CD4-positive, alpha-beta T cell treated with Interleukin-21 for 1 hour (primary cell): ENCODE data around the gene ANKRD24.
"Not testable (repeated sequence)": the region's sequence is repeated elsewhere in the genome, so short reads cannot be mapped to it uniquely, and the experiment has no call there.

Source experiments
- DNase-seq: peaks from one replicate; pipeline ENCODE4 v3.0.0-alpha.2; 2020

ANKRD24 gene

DNA sequence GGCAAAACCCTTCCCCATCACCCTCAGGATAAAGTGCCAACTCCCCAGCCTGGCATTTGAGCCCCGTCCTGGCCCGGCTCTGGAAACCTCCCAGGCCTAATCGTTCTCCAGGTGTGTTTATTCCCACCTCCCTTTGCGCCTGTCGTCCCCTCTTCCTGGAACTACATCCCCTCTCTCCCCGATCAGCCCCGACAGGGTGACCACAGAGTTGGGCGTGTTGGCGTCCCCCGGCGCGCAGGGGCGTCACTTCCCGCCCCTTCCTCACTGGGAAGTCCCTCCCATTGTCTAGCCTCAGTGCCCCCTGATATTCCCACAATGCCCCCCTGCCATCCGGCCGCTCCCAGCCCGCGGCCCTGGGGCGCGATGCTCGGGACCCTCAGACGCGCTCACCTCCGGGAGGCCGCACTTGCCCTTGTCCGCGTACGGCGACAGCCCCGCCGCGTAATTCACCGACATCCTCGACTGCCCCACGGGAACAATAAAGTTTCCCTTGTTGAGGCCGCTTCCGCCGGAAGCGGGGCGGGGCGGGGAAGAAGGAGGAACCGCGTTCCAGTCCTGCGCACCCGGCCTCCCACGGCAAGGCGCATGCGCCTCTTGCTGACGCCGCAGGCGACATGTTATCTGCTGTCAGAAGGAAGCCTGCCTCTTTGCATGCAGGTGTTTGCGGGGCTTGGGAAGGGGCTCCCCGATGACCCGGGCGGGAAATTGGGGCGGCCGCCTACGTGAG, at the start of gene ANKRD24, which contains the start of gene SIRT6:
Gene ANKRD24, plus strand, starts transcription at position 606 of the 727 bp plus-strand sequence. CDS start 3,737 bp downstream, outside the sequence.
Gene SIRT6, minus strand, starts transcription at position 480 of the 727 bp plus-strand sequence. Its CDS starts 24 bp downstream, at position 456.
- peak; percentile 96 for DNase-seq

- no peak for DNase-seq
Measured at GRCh38 chr19:4134351-4134750, 48.1 kb upstream of the ANKRD24 start.

DNA sequence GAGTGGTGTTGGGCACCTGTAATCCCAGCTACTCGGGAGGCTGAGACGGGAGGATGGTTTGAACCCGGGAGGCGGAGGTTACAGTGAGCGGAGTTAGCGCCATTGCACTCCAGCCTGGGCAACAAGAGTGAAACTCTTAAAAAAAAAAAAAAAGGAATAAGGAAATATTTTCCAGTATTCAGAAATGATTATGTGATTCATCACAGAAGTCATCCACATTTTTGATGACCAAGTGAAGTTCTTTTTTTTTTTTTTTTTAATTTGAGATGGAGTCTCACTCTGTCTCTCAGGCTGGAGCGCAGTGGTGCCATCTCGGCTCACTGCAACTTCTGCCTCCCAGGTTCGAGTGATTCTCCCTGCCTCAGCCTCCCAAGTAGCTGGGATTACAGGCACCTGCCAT, 47.1 kb upstream of the ANKRD24 start:
- DNase-seq = not testable (repeated sequence)

- no peak for DNase-seq
Measured at GRCh38 chr19:4136680-4137088, 45.8 kb upstream of the ANKRD24 start.

- no peak for DNase-seq
Measured at GRCh38 chr19:4138445-4138844, 44.0 kb upstream of the ANKRD24 start.

GRCh38 chr19:4139614-4140236, 42.8 kb upstream of the ANKRD24 start:
- DNase-seq = peak; percentile 85

- DNase-seq = peak; percentile 48
Measured at GRCh38 chr19:4140237-4140711, 42.2 kb upstream of the ANKRD24 start.

DNA sequence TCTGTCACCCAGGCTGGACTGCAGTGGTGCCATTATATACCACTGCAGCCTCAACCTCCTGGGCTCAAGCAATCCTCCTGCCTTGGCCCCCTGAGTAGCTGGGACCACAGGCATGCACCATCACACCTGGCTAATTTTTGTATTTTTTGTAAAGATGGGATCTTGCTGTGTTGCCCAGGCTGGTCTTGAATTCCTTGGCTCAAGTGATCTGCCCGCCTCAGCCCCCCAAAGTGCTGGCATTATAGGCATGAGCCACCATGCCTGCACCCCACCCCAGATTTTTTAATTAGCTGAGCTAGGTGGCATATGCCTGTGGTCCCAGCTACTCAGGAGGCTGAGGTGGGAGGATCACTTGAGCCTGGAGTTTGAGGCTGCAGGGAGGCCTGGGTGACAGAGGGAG, 39.6 kb upstream of the ANKRD24 start:
- DNase-seq = not testable (repeated sequence)

- no peak for DNase-seq
Measured at GRCh38 chr19:4144666-4145249, 37.7 kb upstream of the ANKRD24 start.

DNA sequence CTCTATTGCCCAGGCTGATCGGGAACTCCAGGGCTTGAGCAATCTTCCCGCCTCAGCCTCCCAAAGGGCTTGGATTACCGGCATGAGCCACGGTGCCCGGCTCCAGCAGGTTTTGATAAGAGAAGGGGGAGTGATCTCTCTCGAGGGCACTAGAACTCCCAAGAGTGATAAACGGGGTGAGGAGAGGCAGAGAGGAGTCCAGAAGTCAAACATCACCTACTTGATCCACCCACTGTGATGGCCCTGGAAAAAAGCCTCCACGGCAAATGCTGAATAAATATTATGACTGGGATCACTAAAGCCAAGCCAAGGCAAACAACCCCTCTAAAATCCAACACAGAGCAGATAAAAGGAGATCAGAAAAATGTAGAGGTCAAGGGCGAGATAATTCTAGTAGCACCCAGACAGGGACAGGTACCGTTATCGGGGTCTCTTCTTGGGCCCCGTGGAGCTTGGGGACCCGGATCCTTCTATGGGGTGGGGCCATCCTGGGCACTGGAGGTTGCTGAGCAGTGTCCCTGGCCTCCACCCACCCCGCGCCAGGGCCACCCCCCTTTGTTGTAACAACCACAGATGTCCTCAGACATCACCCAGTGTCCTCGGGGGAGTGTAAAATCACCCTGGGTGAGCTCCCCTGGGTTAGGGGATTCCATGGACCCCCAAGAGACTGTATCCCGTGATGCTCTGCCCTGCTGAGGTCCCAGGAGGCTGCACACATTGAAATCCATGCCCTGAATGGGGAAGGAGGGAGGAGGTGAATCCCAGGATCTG, 32.8 kb upstream of the ANKRD24 start:
- DNase-seq = no peak

GRCh38 chr19:4151623-4152022, 30.9 kb upstream of the ANKRD24 start:
- no peak for DNase-seq

DNA sequence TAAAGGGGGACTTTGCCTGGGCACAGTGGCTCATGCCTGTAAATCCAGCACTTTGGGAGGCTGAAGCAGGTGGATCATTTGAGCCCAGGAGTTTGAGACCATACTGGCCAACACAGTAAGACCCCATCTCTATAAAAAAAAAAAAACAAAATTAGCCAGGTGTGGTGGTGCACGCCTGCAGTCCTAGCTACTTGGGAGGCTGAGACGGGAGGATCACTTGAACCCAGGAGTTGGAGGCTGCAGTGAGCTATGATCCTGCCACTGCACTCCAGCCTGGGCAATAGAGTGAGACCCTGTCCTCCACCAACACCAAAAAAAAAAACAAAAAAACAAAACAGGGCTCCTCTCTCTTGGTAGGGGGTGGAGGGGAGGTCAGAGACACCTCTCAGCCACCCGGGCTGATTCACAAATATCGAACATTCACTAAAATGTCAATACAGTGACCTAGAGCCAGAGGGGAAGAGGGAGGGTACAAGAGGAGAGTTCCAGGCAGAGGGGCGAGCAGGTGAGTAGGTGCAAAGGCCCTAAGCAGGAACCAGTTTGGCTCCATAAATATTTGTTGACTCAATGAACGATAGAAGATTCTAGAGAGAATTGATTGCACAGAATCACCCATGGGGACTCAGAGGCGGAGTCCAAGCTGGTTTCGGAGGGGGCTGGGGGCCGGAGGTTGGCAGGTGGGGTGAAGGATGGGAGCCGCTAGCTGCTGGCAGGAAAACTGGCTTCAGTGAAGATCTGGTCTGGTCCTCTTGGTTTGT, 30.1 kb upstream of the ANKRD24 start:
- DNase-seq = no peak

DNA sequence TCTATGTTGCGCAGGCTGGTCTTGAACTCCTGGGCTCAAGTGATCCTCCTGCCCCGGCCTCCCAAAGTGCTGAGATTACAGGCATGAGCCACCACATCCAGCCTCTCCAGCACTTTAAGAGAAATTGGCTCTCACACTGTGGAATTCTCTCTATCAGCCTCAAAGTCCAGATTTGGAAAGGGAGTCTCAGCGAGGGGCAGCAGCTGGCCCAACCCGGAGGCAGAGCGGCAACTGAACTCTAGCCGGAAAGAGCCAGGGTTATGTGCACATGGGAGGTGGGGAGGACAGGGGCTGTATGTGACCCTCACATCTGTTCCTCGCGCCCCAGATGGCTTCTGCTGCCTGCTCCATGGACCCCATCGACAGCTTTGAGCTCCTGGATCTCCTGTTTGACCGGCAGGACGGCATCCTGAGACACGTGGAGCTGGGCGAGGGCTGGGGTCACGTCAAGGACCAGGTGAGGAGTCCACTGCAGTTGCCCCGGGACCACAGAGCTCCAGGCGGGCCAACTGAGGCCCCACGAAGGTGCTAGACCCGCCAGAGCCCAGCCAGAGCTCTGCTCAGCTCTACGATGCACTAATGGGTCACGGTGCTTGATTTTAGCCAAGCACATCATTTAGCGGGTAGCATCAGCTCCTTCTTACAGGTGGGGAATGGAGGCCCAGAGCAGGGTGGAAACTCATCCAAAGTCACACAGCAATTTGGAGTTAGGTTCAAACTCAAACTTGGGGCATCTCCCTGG, 27.7 kb upstream of the ANKRD24 start:
- no peak for DNase-seq

GRCh38 chr19:4157164-4157563, 25.3 kb upstream of the ANKRD24 start:
- DNase-seq = no peak

DNA sequence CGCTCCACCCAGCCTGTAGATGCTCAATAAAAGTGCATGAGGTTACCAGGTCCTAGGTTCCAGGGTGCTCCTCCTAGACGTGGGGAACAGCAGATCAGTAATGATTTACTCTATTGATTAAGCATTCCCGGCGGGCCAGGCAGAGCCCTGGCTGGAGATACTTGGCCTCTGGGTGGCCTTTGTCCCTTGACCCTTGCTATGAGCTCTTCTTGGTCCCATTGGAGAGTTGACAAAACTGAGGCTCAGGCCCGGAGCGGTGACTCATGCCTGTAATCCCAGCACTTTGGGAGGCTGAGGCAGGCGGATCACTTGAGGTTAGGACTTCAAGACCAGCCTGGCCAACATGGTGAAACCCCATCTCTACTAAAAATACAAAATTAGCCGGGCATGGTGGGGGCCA, 24.5 kb upstream of the ANKRD24 start:
- not testable (repeated sequence) for DNase-seq

DNA sequence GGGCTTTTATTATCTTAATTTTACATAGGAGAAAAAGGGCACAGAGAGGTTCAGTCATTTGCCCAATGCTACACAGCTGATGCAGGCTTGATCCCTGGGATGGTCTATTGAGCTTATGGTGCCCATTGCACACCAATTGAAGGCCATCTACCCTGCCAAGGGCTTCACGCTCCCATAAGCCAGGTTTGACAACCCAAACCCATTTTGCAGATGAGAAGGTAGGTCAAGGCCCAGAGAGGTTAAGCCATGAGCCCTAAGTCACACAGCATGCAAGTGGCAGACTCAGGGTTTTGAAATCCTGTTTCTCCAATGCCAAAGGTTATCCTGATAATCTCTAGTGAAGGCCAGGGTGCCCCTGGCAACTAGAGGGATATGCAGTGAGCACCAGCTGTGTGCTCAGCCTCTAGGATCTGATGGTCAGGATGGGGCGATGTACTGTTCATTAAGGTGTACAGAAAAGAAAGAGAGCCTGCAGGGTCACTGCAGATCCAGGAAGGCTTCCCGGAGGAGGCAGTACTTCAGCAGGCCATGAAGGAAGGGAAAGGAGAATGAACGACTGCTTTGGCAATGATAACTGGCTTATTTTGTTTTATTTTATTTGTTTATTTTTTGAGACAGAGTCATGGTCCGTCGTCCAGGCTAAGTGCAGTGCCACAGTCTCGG, 20.9 kb upstream of the ANKRD24 start:
- DNase-seq = no peak

- no peak for DNase-seq
Measured at GRCh38 chr19:4164262-4164661, 18.2 kb upstream of the ANKRD24 start.

GRCh38 chr19:4171676-4172075, 10.8 kb upstream of the ANKRD24 start:
- no peak for DNase-seq

DNA sequence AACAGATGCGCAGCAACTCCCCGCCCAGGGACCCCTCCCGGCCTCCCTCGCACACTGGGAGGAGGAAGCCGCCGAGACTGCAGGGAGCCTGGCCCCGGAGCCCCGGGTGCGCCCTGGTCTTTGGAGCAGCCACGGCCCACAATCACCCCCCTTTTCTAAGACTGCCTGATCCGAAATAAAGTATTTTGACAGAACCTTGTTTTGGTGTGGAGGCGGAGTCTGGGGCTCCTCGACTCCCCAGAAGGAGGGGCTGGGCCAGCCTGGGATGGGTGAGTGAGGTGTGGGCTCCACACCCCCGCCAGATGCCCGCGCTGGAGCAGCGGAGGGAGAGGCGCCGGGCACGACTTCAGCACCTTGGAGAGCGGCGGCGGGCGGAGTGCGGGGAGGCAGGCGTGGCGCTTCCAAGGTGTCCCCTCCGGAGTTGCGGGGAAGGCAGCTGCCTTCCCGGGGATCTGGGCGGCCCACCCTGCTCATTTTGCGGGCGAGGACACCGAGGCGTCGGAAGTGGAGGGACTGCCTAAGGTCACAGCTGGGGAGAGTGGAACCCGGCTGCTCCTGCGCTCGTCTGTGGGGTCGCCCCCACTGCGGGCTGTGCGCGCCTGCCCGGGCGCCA, 9.5 kb upstream of the ANKRD24 start:
- DNase-seq = peak; percentile 62

GRCh38 chr19:4173479-4174212, 8.8 kb upstream of the ANKRD24 start:
- DNase-seq = no peak
